GM12878 (cell line): ENCODE data around the gene ANKRD6. TPM values are rescaled to one million over a fixed set of nuclear protein-coding genes. Genes with fewer than 3 reads are reported as not detected.

Source experiments
- ATAC-seq: fragments of 200-7000 bp; cut with Tn5 transposase; 3 replicates; pipeline ENCODE4 v1.9.1; 2020; ENCODE audit warnings: mild to moderate bottlenecking, moderate library complexity
- BruUV-seq: library from RNA; stranded (reverse); fragments of 400-500 nt; replicated peaks from 2 replicates; lab custom pipeline; 2021; lab: Mats Ljungman, UMichigan
- CTCF ChIA-PET: fragments of 300-600 bp; sonication (Branson Sonifier 250); formaldehyde crosslinking; extraction: SDS; loops from one replicate; lab custom pipeline; 2021; ENCODE audit warnings: inconsistent platforms; lab: Yijun Ruan, JAX
- POLR2A ChIA-PET: fragments of 350-600 bp; formaldehyde crosslinking; extraction: SDS; loops from one replicate; lab custom pipeline; 2021; ENCODE audit warnings: inconsistent platforms; lab: Charles Lee
- RAD21 ChIA-PET: fragments of 300-600 bp; sonication (Branson Sonifier 250); formaldehyde crosslinking; loops from one replicate; lab custom pipeline; 2023; ENCODE audit warnings: antibody characterized with exemption; ENCODE audit not compliant: unreplicated experiment; lab: Charles Lee
- SMC1A ChIA-PET: fragments of 300-600 bp; sonication (Branson Sonifier 250); formaldehyde crosslinking; loops from one replicate; lab custom pipeline; 2023; ENCODE audit not compliant: unreplicated experiment, uncharacterized antibody; lab: Charles Lee
- DNase-seq: peaks from one replicate; pipeline ENCODE4 v3.0.0-alpha.2; 2011; ENCODE audit warnings: low read depth, low spot score
- FAIRE-seq: peaks from 3 replicates; lab custom pipeline; 2011; peaks lifted over from hg19 to GRCh38; lab: Jason Lieb, UNC
- H2AFZ ChIP-seq: 2 replicates; pipeline ENCODE4 v1.6.0; 2011; ENCODE audit warnings: low read depth, low read length, control low read depth; ENCODE audit not compliant: control insufficient read depth
- H3K27ac ChIP-seq: 2 replicates; pipeline ENCODE4 v1.5.1; 2011; ENCODE audit warnings: control low read depth; ENCODE audit not compliant: control insufficient read depth, insufficient read depth
- H3K27me3 ChIP-seq, 2 experiments: replicated peaks in 1 of 2; 2 replicates each; pipeline versions ENCODE4 v1.6.0 to v1.6.1; 2011; ENCODE audit warnings: low read length in 1 of 2; ENCODE audit not compliant: control insufficient read depth in 2 of 2, insufficient read depth in 2 of 2
- H3K36me3 ChIP-seq, 2 experiments: 2 replicates each; pipeline ENCODE4 v1.5.1; 2011; ENCODE audit warnings: low read length in 1 of 2; ENCODE audit not compliant: control insufficient read depth in 2 of 2, insufficient read depth in 2 of 2
- H3K4me1 ChIP-seq: 2 replicates; pipeline ENCODE4 v1.6.1; 2011; ENCODE audit warnings: mild to moderate bottlenecking, low read length, moderate library complexity, mixed read lengths; ENCODE audit not compliant: control insufficient read depth, insufficient read depth
- H3K4me2 ChIP-seq: 2 replicates; pipeline ENCODE4 v1.6.0; 2011; ENCODE audit warnings: control low read depth; ENCODE audit not compliant: control insufficient read depth, insufficient read depth
- H3K4me3 ChIP-seq: fragments of 200-600 bp; sonication (generic); 2 replicates; pipeline ENCODE4 v1.5.1; 2016
- H3K79me2 ChIP-seq: 2 replicates; pipeline ENCODE4 v1.6.0; 2011; ENCODE audit warnings: low read length; ENCODE audit not compliant: control insufficient read depth, insufficient read depth
- H3K9ac ChIP-seq: 2 replicates; pipeline ENCODE4 v1.8.0; 2011; ENCODE audit warnings: low read length, control low read depth, mixed read lengths; ENCODE audit not compliant: control insufficient read depth, insufficient read depth
- H3K9me3 ChIP-seq: replicated peaks from 3 replicates; pipeline ENCODE4 v1.5.1; 2011; ENCODE audit warnings: mild to moderate bottlenecking, low read length; ENCODE audit not compliant: control insufficient read depth, insufficient read depth
- H4K20me1 ChIP-seq: 2 replicates; pipeline ENCODE4 v1.6.0; 2011; ENCODE audit not compliant: control insufficient read depth, insufficient read depth
- BCL11A ChIP-seq: IDR thresholded peaks from 2 replicates; pipeline ENCODE4 v1.6.1; 2011; ENCODE audit warnings: low read depth, low read length
- CREM ChIP-seq: IDR thresholded peaks from 2 replicates; pipeline ENCODE4 v1.6.1; 2014; ENCODE audit warnings: antibody characterized with exemption, low read depth
- MXI1 ChIP-seq: fragments of 150-350 bp; IDR thresholded peaks from 2 replicates; pipeline ENCODE4 v1.6.1; 2011; ENCODE audit warnings: low read depth, mild to moderate bottlenecking, inconsistent platforms, low read length, improper control_type of control experiment
- RAD51 ChIP-seq: fragments of 450-650 bp; IDR thresholded peaks from 2 replicates; pipeline ENCODE4 v1.6.1; 2016; ENCODE audit warnings: moderate library complexity, mild to moderate bottlenecking, inconsistent platforms
- SMARCA5 ChIP-seq: fragments of 450-650 bp; IDR thresholded peaks from 2 replicates; pipeline ENCODE4 v1.6.1; 2017; ENCODE audit warnings: mild to moderate bottlenecking
- STAT1 ChIP-seq: fragments of 450-650 bp; conservative IDR thresholded peaks from 2 replicates; pipeline ENCODE4 v1.6.1; 2014; ENCODE audit warnings: antibody characterized with exemption, mild to moderate bottlenecking
- ZNF217 ChIP-seq: fragments of 450-650 bp; IDR thresholded peaks from 2 replicates; pipeline ENCODE4 v1.6.1; 2017; ENCODE audit warnings: antibody characterized with exemption, mild to moderate bottlenecking
- WGBS: methylation state at CpG from one replicate; pipeline ENCODE4 v1.1.6; 2016; ENCODE audit warnings: low lambda C conversion rate; ENCODE audit not compliant: insufficient replicate concordance, insufficient coverage; ENCODE audit errors: missing lambda C conversion rate; 5-methylcytosine and 5-hydroxymethylcytosine counted together
- in situ Hi-C: fragments of 300-500 bp; cut with MboI; formaldehyde crosslinking; loops from 9 replicates; pipeline ENCODE4 v1.14.3; 2018; ENCODE audit warnings: mixed read lengths
- intact Hi-C: fragments of 100-400 bp; cut with micrococcal nuclease; formaldehyde crosslinking; loops from one replicate; pipeline ENCODE4 v1.14.2; 2022; ENCODE audit not compliant: unreplicated experiment
- polyA plus RNA-seq, 11 experiments: library from polyadenylated mRNA; depleted of rRNA in 4 of 11; unstranded in 6 of 11; stranded (reverse) in 5 of 11; fragments of >200 nt; fragmentation: Nextera tagmentation in 4 of 11; fragmentation: Illumina TruSeq in 1 of 11; extraction: Ambion mirVana in 4 of 11; extraction: Trizol in 1 of 11; gene quantifications; 1 replicate in 1 of 11; 2 replicates in 10 of 11; pipeline versions ENCODE4 v1.2.1 to v1.2.3, GENCODE V29; 2011 to 2016; ENCODE audit warnings: inconsistent platforms in 2 of 11, missing spikeins in 2 of 11, low read depth in 1 of 11
- total RNA-seq, 4 experiments: library from RNA; depleted of rRNA in 3 of 4; stranded (reverse); fragments of >200 nt in 3 of 4; fragmentation: Illumina TruSeq in 1 of 4; extraction: Trizol in 1 of 4; gene quantifications; 2 replicates each; pipeline versions ENCODE4 v1.2.1 to v1.2.3, GENCODE V29; 2013 to 2021
- TF ChIP-seq, protein P1 (sequence below): IDR thresholded peaks from 2 replicates; pipeline ENCODE4 v1.6.1; 2012; ENCODE audit warnings: low read length, inconsistent platforms
- TF ChIP-seq, protein P2 (sequence below): fragments of 450-650 bp; IDR thresholded peaks from 2 replicates; pipeline ENCODE4 v1.6.1; 2018; ENCODE audit warnings: borderline replicate concordance, mild to moderate bottlenecking; ENCODE audit not compliant: partially characterized antibody
- TF ChIP-seq, protein P3 (sequence below): fragments of 450-650 bp; IDR thresholded peaks from 2 replicates; pipeline ENCODE4 v1.6.1; 2017; ENCODE audit warnings: mild to moderate bottlenecking

ANKRD6 gene
- total and polyA plus RNA-seq, 10 of the 15 experiments (the other 5 are each of a cell fraction or from before 2014, with no cell fraction given): 0.03 to 0.90 (median 0.38) TPM

DNA sequence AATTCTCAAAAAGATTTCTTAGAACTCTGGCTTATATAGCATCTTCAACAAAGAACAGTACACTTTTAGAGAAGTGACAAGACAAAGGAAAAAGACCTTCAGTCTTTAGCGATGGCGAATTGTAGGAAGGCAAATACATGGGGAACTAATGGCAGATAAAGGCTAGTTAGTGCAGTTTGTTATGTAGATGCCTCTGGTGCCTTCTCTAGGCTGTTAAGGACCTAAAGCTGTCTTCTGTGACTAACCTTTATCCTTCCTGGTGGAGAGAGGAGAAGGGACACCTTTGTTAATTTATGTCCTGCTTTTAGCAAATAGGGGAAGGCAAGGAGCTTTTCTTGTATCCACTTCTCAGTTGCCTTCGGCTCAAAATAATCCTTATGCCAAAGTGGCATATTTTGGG, 7.2 kb downstream of the ANKRD6 start:
- Histone ChIP-seq H2AFZ (no peak overlapping the region), H3K9me3 (no peaks in the 10 kb centered on the region), H3K27ac (no peak overlapping the region), H3K4me2 (no peak overlapping the region), H4K20me1 (no peaks in the 10 kb centered on the region), H3K27me3 (no peaks in the 10 kb centered on the region), H3K4me3 (no peak overlapping the region), H3K36me3 (no peaks in the 10 kb centered on the region), H3K9ac (no peak overlapping the region), H3K4me1 (no peaks in the 10 kb centered on the region), H3K79me2 (no peaks in the 10 kb centered on the region)
- BruUV-seq: no TSS peak
- WGBS: 83% methylated on average over 3 of the region's 3 CpGs
- ATAC-seq: no peak
- DNase-seq: no peak
- TF ChIP-seq ZNF217: no peak
- TF ChIP-seq, protein P1, sequence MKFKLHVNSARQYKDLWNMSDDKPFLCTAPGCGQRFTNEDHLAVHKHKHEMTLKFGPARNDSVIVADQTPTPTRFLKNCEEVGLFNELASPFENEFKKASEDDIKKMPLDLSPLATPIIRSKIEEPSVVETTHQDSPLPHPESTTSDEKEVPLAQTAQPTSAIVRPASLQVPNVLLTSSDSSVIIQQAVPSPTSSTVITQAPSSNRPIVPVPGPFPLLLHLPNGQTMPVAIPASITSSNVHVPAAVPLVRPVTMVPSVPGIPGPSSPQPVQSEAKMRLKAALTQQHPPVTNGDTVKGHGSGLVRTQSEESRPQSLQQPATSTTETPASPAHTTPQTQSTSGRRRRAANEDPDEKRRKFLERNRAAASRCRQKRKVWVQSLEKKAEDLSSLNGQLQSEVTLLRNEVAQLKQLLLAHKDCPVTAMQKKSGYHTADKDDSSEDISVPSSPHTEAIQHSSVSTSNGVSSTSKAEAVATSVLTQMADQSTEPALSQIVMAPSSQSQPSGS: no peak
- in situ Hi-C loops: no loop called here
- CTCF ChIA-PET: interaction anchor here (1.0 kb wide), 1 partner anchor 171 kb away, joined by 3 read pairs; no protein-coding TSS in a partner anchor
- RAD21 ChIA-PET: interaction anchor here (0.6 to 1.7 kb wide), 2 partner anchors 39 to 68 kb away, joined by 3 to 5 read pairs; no protein-coding TSS in a partner anchor
- POLR2A ChIA-PET: no interaction called here
- intact Hi-C loops: no loop called here
- SMC1A ChIA-PET: interaction anchor here (0.6 kb wide), 1 partner anchor 442 kb away, joined by 3 read pairs; no protein-coding TSS in a partner anchor
- no peak for FAIRE-seq

DNA sequence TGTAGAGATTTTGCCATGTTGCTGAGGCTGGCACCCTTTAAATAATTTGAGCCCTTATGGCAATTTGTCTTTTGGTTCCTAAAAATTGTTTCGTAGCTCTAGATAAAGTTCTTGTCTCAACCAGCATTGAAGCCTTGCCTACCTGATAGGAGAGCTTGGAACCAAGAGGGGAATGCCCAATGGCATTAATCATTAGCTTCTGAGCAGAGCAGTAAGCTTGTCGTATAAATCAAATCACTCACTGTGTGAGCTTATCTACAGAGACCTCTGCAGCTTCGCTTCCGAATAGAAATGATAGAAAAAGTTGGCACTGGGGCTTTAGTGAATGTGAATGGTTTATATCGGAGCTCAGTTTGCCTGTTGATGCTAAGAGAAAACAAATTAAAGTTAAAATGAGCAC, 10.7 kb downstream of the ANKRD6 start:
- H3K9me3 ChIP-seq: no peaks in the 10 kb centered on the region; the same call in 2 of the 3 replicates
- no peak overlapping the region for H3K4me2 ChIP-seq
- no peak for ATAC-seq
- no TSS peak for BruUV-seq
- ChIA-PET CTCF (interaction anchor here (1.4 to 1.6 kb wide), 2 partner anchors 10 to 11 kb away, joined by 5 read pairs; no protein-coding TSS in a partner anchor), SMC1A (interaction anchor here (0.9 to 1.1 kb wide), 2 partner anchors 9 to 11 kb away, joined by 3 read pairs; no protein-coding TSS in a partner anchor), RAD21 (interaction anchor here (0.7 to 1.2 kb wide), 2 partner anchors 11 to 299 kb away, joined by 3 to 4 read pairs; no protein-coding TSS in a partner anchor), POLR2A (no interaction called here)
- no peaks in the 10 kb centered on the region for H3K27me3 ChIP-seq
- FAIRE-seq: no peak
- no peak overlapping the region for H3K27ac ChIP-seq
- H3K9ac ChIP-seq: no peak overlapping the region
- no peak overlapping the region for H3K4me3 ChIP-seq
- 60% methylated on average over 5 of the region's 5 CpGs for WGBS
- H3K36me3 ChIP-seq: no peaks in the 10 kb centered on the region
- no peaks in the 10 kb centered on the region for H3K79me2 ChIP-seq
- intact Hi-C loops: no loop called here
- DNase-seq: no peak
- in situ Hi-C loops: no loop called here
- H4K20me1 ChIP-seq: no peaks in the 10 kb centered on the region
- no peak overlapping the region for H2AFZ ChIP-seq
- no peaks in the 10 kb centered on the region for H3K4me1 ChIP-seq
- TF ChIP-seq STAT1 (no peak), CREM (no peak), SMARCA5 (no peak), BCL11A (no peak), MXI1 (no peak), RAD51 (no peak)
- TF ChIP-seq, protein P2, sequence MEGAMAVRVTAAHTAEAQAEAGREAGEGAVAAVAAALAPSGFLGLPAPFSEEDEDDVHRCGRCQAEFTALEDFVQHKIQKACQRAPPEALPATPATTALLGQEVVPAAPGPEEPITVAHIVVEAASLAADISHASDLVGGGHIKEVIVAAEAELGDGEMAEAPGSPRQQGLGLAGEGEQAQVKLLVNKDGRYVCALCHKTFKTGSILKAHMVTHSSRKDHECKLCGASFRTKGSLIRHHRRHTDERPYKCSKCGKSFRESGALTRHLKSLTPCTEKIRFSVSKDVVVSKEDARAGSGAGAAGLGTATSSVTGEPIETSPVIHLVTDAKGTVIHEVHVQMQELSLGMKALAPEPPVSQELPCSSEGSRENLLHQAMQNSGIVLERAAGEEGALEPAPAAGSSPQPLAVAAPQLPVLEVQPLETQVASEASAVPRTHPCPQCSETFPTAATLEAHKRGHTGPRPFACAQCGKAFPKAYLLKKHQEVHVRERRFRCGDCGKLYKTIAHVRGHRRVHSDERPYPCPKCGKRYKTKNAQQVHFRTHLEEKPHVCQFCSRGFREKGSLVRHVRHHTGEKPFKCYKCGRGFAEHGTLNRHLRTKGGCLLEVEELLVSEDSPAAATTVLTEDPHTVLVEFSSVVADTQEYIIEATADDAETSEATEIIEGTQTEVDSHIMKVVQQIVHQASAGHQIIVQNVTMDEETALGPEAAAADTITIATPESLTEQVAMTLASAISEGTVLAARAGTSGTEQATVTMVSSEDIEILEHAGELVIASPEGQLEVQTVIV: no peak
- TF ChIP-seq, protein P3, sequence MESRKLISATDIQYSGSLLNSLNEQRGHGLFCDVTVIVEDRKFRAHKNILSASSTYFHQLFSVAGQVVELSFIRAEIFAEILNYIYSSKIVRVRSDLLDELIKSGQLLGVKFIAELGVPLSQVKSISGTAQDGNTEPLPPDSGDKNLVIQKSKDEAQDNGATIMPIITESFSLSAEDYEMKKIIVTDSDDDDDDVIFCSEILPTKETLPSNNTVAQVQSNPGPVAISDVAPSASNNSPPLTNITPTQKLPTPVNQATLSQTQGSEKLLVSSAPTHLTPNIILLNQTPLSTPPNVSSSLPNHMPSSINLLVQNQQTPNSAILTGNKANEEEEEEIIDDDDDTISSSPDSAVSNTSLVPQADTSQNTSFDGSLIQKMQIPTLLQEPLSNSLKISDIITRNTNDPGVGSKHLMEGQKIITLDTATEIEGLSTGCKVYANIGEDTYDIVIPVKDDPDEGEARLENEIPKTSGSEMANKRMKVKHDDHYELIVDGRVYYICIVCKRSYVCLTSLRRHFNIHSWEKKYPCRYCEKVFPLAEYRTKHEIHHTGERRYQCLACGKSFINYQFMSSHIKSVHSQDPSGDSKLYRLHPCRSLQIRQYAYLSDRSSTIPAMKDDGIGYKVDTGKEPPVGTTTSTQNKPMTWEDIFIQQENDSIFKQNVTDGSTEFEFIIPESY: no peak
